Fibroblast of peridontal ligament (primary cell): ENCODE results near the gene GSG1L.
"Not testable (repeated sequence)": the region's sequence is repeated elsewhere in the genome, so short reads cannot be mapped to it uniquely, and the experiment has no call there.

Experiments
- DNase-seq: peaks from one replicate; pipeline ENCODE4 v3.0.0-alpha.2; 2010; ENCODE audit errors: extremely low read depth

The GSG1L gene

DNA sequence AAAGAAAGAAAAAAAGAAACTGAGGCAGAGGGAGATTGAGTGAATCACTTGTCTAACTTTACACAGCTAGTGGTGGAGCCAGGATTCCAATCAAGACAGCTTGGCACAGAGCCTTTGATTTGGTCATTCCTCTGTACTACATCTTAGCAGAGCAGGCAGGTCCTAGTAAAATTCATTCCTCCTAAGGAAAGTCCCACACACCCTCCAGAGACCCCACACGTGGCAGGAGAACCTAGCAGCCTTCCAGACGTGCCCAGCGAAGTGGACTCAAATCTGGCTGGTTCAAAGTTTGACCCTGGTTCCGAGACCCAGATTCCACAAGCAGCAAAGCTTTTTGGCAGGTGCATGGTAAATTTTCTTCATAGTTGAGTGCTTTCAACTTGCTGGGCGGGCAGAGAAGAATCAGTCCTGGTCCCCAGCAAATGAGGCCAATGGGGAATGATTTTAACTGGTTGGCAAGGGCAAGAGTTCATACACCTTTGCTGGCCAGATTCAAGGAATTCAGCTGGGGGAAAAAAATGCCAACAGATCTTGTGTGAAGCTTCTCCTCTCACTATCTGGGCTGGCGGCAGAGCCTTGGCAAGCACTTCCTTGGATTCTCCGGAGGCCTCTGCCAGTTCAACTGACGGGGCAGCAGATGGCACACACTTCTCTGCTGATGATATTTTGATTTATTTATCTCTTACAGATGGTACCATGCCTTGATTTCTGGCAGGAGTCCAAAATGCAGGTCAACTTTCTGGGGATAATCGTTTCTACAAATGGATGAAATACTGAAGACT is 82.4 kb downstream of the GSG1L start:
- no peak for DNase-seq

DNA sequence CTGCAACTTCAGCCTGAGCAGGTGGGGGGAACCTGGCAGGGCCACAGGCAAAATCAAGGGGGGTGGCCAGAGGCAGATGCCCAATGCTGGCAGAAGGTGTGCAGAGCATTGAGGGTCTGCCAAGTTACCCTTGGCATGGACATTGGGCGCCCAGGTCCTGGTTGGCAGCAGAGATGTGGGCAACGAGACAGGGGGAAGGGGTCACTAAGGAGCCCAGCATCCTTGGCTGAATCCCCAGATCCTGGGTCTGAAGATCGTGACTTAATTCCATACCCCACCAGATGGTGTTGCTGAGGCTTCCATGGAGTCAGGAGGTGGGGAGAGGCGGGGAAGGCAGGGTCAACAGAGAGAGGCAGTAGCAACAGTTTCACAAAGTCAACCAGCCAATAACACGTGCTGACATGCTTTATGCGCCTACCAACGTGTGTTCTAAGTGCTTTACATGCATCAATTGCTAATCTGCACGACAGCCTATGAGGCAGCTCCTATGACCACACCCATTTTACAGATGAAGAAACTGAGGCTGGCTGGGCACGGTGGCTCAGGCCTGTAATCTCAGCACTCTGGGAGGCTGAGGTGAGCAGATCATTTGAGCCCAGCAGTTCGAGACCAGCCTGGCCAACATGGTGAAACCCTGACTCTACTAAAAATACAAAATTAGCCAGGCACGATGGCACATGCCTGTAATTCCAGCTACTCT is 83.3 kb downstream of the GSG1L start:
- DNase-seq: no peak

DNA sequence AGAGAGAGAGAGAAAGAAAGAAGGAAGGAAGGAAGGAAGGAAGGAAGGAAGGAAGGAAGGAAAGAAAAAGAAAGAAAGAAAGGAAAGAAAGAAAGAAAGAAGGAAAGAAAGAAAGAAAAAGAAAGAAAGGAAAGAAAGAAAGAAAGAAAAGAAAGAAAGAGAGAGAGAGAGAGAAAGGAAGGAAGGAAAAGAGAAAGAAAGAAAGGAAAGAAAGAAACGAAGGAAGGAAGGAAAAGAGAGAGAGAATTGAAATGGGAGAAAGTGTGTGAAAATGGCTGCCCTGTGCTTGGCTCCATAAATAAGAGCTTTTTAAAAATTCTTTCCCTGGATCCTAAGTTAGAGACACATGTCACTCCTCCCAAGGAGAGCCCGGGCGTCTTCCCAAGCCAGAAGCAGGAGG is 83.8 kb downstream of the GSG1L start:
- DNase-seq: not testable (repeated sequence)

- no peak for DNase-seq
Measured at GRCh38 chr16:27978876-27979275, 84.6 kb downstream of the GSG1L start.

GRCh38 chr16:27977966-27978365 is 85.5 kb downstream of the GSG1L start:
- no peak for DNase-seq

- no peak for DNase-seq
Measured at GRCh38 chr16:27976990-27977389, 86.5 kb downstream of the GSG1L start.

- DNase-seq: no peak
Measured at GRCh38 chr16:27974896-27975540, 88.5 kb downstream of the GSG1L start.

DNA sequence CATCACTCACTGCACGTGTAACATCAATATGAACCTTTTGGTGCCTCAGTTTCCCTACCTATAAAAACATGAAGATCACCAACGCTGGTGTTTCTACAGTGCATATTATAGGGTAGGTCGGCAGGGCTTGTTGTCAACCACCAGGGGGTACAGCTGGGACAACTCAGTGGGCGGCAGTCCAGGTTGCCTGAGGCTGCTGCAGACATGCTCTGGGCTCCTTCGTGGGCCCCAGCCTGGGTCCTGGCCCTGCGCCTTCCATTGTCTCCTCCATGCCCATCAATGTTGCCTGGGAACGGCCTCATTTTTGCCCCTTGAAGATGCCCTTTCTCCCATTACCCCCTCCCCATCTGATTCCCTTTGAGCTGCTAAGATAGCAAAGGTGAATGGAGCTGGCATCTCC is 89.8 kb downstream of the GSG1L start:
- DNase-seq: no peak

GRCh38 chr16:27972500-27972899 is 91.0 kb downstream of the GSG1L start:
- peak; percentile 5 for DNase-seq

DNA sequence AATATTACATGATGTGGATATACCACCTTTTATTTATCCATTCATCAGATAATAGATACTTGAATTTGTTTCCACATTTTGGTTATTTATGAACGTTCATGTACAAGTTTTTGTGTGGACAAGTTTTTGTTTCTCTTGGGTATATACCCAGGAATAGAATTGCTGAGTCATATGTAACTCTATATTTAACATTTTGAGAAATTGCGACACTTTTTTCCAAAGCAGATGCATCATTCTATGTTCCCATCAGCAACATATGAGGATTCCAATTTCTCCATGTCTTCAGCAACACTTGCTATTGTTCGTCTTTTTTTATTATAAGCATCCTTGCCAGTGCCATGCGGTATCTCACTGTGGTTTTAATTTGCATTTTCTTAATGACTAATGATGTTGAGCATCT is 93.9 kb downstream of the GSG1L start:
- DNase-seq: peak; percentile 31

GRCh38 chr16:27967169-27967568 is 96.3 kb downstream of the GSG1L start:
- DNase-seq: no peak

GRCh38 chr16:27966756-27967155 is 96.8 kb downstream of the GSG1L start:
- no peak for DNase-seq

GRCh38 chr16:27965801-27966200 is 97.7 kb downstream of the GSG1L start:
- no peak for DNase-seq

GRCh38 chr16:27963471-27963965 is 100.0 kb downstream of the GSG1L start:
- DNase-seq: no peak

DNA sequence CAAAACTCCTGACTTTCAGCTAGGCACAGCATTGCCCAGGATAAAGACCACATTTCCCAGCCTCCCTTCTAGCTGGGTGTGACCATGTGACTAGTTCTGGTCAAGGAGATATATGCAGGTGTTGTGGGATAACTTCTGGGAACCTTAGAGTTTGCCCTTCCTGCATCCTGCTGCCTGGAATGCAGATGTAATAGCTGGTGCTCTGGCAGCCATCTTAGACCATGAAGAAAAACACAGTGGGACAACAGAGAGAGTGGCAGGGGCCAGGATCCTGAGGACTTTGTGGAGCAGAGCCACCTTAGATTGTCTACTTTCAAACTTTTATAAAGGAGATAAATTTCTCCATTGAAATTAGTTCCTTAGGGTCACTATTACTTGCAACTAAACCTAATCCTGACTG is 101.3 kb downstream of the GSG1L start:
- DNase-seq: no peak

- DNase-seq: no peak
Measured at GRCh38 chr16:27961296-27961620, 102.3 kb downstream of the GSG1L start.

DNA sequence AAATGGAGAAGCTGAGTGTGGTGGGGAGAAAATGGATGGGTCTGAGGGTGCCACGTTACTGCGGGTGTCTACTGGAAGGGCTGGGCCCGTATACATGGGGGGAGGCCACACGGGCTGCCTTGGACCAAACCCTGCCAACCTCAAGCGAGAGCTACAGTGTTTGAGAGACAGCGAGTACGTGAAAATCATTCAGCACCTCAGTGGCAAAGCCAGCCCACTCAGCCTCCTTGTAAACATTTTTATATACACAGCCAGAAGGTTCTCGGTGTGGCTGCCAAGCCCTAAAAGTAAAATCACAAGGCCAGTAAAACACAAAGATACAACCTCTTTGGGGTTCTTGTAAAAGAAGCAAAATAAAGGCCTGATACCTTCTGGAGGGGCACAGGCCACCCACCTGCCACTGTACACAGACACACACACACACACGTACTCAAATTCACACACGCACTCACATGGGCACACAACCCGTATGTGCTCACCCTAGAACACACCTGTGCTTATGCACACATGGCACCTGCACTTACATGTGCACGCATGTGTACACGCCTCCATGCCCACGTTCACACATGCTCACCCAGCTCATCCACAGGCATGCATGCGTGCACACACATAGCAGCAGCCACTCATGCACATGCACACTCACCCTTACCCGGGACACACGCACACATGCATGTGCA is 102.8 kb downstream of the GSG1L start:
- no peak for DNase-seq

GRCh38 chr16:27959914-27960313 is 103.6 kb downstream of the GSG1L start:
- DNase-seq: no peak

DNA sequence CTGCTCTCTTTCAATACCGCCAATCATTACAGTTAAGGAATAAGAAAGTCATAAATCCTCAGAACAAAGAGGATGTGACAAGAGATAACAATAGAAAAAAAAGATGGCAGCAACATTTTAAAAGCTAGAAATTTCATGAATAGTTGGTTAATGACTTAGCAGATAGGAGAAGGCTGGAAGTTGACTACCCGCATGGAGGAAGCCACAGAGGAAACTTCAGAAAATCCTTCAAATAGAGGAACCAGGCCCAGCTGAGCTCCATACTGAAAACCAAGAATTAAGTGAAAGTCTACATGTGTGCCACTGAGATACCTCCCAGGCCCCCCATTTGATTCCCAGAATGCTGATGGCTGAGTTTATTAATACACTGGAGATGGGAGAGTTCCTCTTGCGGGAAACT is 109.3 kb downstream of the GSG1L start:
- DNase-seq: no peak

GRCh38 chr16:27952811-27953210 is 110.7 kb downstream of the GSG1L start:
- no peak for DNase-seq

- peak; percentile 23 for DNase-seq
Measured at GRCh38 chr16:27951489-27952120, 111.9 kb downstream of the GSG1L start.
